Panc1 (cell line): Measurements from ENCODE around the gene SLC22A3.

Experiments
- SIN3A ChIP-seq: IDR thresholded peaks from 2 replicates; pipeline ENCODE4 v1.6.1; 2012; ENCODE audit warnings: low read depth, mild to moderate bottlenecking, low read length, moderate library complexity, borderline replicate concordance; ENCODE audit not compliant: insufficient read depth
- TF ChIP-seq, protein P1 (sequence below): fragments of 450-650 bp; IDR thresholded peaks from 2 replicates; pipeline ENCODE4 v1.5.1; 2017; ENCODE audit warnings: mild to moderate bottlenecking

DNA sequence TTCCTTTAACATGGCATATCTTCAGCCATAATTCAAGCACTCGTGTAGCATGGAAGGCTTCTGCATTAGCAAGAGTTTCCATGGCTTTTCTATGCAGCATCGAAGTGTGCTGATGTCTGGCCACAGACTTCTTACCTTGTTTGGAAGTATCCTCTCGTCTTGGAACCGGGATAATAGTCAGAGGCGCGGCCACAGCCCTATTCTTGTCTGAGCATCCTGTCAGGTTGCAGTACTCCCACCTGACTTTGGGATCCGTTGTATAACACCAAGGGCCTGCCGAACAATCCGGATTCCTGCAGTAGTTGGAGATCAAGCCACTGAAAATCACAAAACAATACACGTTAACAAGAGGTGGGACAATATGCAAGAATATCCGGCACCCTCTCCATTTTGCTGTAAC lies 138.9 kb downstream of the SLC22A3 start:
- TF ChIP-seq, protein P1, sequence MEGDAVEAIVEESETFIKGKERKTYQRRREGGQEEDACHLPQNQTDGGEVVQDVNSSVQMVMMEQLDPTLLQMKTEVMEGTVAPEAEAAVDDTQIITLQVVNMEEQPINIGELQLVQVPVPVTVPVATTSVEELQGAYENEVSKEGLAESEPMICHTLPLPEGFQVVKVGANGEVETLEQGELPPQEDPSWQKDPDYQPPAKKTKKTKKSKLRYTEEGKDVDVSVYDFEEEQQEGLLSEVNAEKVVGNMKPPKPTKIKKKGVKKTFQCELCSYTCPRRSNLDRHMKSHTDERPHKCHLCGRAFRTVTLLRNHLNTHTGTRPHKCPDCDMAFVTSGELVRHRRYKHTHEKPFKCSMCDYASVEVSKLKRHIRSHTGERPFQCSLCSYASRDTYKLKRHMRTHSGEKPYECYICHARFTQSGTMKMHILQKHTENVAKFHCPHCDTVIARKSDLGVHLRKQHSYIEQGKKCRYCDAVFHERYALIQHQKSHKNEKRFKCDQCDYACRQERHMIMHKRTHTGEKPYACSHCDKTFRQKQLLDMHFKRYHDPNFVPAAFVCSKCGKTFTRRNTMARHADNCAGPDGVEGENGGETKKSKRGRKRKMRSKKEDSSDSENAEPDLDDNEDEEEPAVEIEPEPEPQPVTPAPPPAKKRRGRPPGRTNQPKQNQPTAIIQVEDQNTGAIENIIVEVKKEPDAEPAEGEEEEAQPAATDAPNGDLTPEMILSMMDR = no peak
- TF ChIP-seq SIN3A = no peak
